Measurements from ENCODE around the gene MMP17. TPM values are rescaled to one million over a fixed set of nuclear protein-coding genes. Genes with fewer than 3 reads are reported as not detected.
A peak's percentile ranks its signal among the peaks of the same experiment; 100 is the strongest.
"Not testable (repeated sequence)": the region's sequence is repeated elsewhere in the genome, so short reads cannot be mapped to it uniquely, and the experiment has no call there.

Gene MMP17
- total and polyA plus RNA-seq, 9 donors, result 3.3 to 11.0 (median 5.7) TPM

DNA sequence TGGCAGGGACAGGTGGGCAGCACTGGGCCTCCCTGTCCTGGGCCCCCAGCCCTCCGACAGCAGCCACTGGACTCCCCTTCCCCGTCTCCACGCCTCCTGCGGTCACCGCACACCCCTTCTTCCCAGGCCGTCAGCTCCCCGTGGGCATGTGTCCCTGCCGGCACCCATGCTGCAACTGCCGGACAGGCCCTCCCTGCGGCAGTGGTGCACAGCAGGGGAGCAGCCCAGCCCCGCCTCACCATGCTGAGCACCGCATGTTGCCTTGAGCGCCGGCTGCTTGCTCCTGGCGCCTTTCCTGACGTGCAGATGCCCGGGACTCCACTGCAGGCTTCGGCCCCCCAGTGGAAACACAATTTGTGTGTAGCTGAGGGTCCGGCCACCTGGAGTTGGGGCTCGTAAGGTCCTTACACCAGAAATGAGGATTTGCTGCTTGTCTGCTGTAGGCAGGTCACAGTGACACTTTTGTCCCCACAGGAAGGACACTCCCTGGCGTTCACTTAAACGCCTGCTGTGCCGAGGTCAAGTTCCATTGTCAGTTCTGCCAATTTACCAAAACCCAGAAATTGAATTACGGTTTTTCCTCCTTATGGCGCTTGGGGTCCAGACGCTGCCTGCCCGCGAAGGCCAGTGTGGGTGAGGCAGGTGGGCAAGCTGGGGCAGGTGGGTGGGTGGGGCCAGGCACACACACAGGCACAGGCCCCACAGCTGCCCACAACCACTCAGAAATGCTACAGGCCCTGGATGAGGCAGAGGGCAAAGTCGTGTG, 28.2 kb upstream of the MMP17 start:
- Histone ChIP-seq H3K36me3 (ENCODE audit: control insufficient read depth, insufficient read depth, low read length) (peaks cover 61% of the 10 kb centered on the region), H3K27me3 (ENCODE audit: control insufficient read depth, insufficient read depth, low read length) (no peaks in the 10 kb centered on the region), H3K4me1 (ENCODE audit: control insufficient read depth, insufficient read depth, low read length) (no peaks in the 10 kb centered on the region), H3K9me3 (replicated peaks; ENCODE audit: control insufficient read depth, low read depth, low read length) (no peaks in the 10 kb centered on the region), H3K27ac (ENCODE audit: low read length) (no peak overlapping the region), H3K4me3 (ENCODE audit: low read length) (no peak overlapping the region)
- no peak for DNase-seq
- 85% methylated on average over 18 of the region's 29 CpGs for WGBS (ENCODE audit: insufficient coverage)

- no peak overlapping the region for H3K27ac ChIP-seq (ENCODE audit: low read length)
- H3K36me3 ChIP-seq (ENCODE audit: control insufficient read depth, insufficient read depth, low read length), result peaks cover 56% of the 10 kb centered on the region
- WGBS (ENCODE audit: insufficient coverage), result 80% methylated on average over 15 of the region's 20 CpGs
- no peaks in the 10 kb centered on the region for H3K9me3 ChIP-seq (replicated peaks; ENCODE audit: control insufficient read depth, low read depth, low read length)
- no peaks in the 10 kb centered on the region for H3K4me1 ChIP-seq (ENCODE audit: control insufficient read depth, insufficient read depth, low read length)
- no peak overlapping the region for H3K4me3 ChIP-seq (ENCODE audit: low read length)
- DNase-seq, result no peak
- H3K27me3 ChIP-seq (ENCODE audit: control insufficient read depth, insufficient read depth, low read length), result no peaks in the 10 kb centered on the region
Observed at GRCh38 chr12:131800594-131801135, 27.5 kb upstream of the MMP17 start.

DNA sequence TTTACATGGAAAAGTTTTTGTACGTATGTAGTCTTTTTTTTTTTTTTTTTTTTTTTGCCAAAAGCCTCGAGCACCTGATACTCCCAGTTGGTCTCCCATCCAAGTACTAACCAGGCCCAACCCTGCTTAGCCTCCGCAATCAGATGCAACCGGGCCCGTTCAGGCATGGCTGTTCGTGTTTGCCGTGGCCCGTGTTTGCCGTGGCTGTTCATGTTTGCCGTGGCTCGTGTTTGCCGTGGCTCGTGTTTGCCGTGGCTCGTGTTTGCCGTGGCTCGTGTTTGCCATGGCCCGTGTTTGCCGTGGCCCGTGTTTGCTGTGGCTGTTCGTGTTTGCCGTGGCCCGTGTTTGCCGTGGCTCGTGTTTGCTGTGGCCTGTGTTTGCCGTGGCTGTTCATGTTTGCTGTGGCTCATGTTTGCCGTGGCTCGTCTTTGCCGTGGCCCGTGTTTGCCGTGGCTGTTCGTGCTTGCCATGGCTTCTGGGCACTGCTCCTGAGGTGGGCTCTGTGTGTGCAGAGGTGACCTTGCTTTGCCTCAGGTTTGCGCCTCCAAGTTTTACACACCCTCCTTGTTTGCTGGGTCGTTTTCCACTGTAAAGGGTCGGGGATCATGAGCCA, 26.8 kb upstream of the MMP17 start:
- no peaks in the 10 kb centered on the region for H3K4me1 ChIP-seq (ENCODE audit: control insufficient read depth, insufficient read depth, low read length)
- H3K27ac ChIP-seq (ENCODE audit: low read length), result no peak overlapping the region
- no peaks in the 10 kb centered on the region for H3K27me3 ChIP-seq (ENCODE audit: control insufficient read depth, insufficient read depth, low read length)
- H3K4me3 ChIP-seq (ENCODE audit: low read length), result no peak overlapping the region
- no peak for DNase-seq
- 67% methylated on average over 17 of the region's 35 CpGs for WGBS (ENCODE audit: insufficient coverage)
- H3K9me3 ChIP-seq (replicated peaks; ENCODE audit: control insufficient read depth, low read depth, low read length), result no peaks in the 10 kb centered on the region
- peaks cover 52% of the 10 kb centered on the region for H3K36me3 ChIP-seq (ENCODE audit: control insufficient read depth, insufficient read depth, low read length)

GRCh38 chr12:131803961-131804521, 24.2 kb upstream of the MMP17 start:
- H3K9me3 ChIP-seq (replicated peaks; ENCODE audit: control insufficient read depth, low read depth, low read length), result no peaks in the 10 kb centered on the region
- WGBS (ENCODE audit: insufficient coverage), result 27% methylated on average over 10 of the region's 11 CpGs
- peaks cover 30% of the 10 kb centered on the region for H3K36me3 ChIP-seq (ENCODE audit: control insufficient read depth, insufficient read depth, low read length)
- H3K4me3 ChIP-seq (ENCODE audit: low read length), result no peak overlapping the region
- H3K27me3 ChIP-seq (ENCODE audit: control insufficient read depth, insufficient read depth, low read length), result no peaks in the 10 kb centered on the region
- no peaks in the 10 kb centered on the region for H3K4me1 ChIP-seq (ENCODE audit: control insufficient read depth, insufficient read depth, low read length)
- DNase-seq, result peak; percentile 29
- no peak overlapping the region for H3K27ac ChIP-seq (ENCODE audit: low read length)

- peaks cover 16% of the 10 kb centered on the region for H3K36me3 ChIP-seq (ENCODE audit: control insufficient read depth, insufficient read depth, low read length)
- WGBS (ENCODE audit: insufficient coverage), result 54% methylated on average over 2 of the region's 5 CpGs
- no peaks in the 10 kb centered on the region for H3K4me1 ChIP-seq (ENCODE audit: control insufficient read depth, insufficient read depth, low read length)
- no peak for DNase-seq
- no peak overlapping the region for H3K27ac ChIP-seq (ENCODE audit: low read length)
- no peak overlapping the region for H3K4me3 ChIP-seq (ENCODE audit: low read length)
- H3K27me3 ChIP-seq (ENCODE audit: control insufficient read depth, insufficient read depth, low read length), result no peaks in the 10 kb centered on the region
- no peaks in the 10 kb centered on the region for H3K9me3 ChIP-seq (replicated peaks; ENCODE audit: control insufficient read depth, low read depth, low read length)
Observed at GRCh38 chr12:131805421-131805820, 22.8 kb upstream of the MMP17 start.

- 79% methylated on average over 4 of the region's 7 CpGs for WGBS (ENCODE audit: insufficient coverage)
- DNase-seq, result no peak
- Histone ChIP-seq H3K27ac (ENCODE audit: low read length) (no peak overlapping the region), H3K27me3 (ENCODE audit: control insufficient read depth, insufficient read depth, low read length) (no peaks in the 10 kb centered on the region), H3K4me1 (ENCODE audit: control insufficient read depth, insufficient read depth, low read length) (no peaks in the 10 kb centered on the region), H3K36me3 (ENCODE audit: control insufficient read depth, insufficient read depth, low read length) (peaks cover 13% of the 10 kb centered on the region), H3K4me3 (ENCODE audit: low read length) (no peak overlapping the region), H3K9me3 (replicated peaks; ENCODE audit: control insufficient read depth, low read depth, low read length) (no peaks in the 10 kb centered on the region)
Observed at GRCh38 chr12:131806674-131807073, 21.5 kb upstream of the MMP17 start.

DNA sequence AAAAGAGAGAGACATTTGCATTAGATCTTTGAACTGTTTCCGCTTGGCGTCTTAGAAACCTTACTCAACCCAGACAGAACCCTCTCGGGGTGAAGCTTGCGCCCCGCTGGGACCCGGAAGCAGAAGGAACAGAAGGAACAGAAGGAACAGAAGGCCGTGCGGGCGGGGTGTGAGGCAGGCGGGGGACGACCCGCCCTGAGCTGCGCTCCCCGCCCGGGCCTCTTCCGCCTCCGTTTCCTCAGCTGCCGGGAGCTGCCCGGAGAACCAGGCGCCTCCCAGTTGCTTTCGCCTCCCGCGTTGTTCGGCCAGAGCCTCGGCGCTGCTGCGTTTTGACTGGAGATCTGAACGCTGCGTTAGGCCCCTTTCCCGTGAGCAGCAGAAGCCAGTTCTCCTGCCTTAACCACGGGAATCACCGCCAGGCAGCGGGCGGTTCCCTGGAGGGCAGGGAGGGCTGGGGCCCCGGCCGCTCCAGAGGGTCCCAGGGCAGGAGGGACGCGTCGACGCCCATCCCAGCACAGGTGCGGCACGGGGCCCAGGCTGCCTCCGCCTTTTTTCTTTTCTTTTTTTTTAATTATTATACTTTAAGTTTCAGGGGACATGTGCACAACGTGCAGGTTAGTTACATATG, 19.3 kb upstream of the MMP17 start:
- no peak for DNase-seq
- H3K9me3 ChIP-seq (replicated peaks; ENCODE audit: control insufficient read depth, low read depth, low read length), result peaks cover 3% of the 10 kb centered on the region
- H3K4me3 ChIP-seq (ENCODE audit: low read length), result no peak overlapping the region
- H3K4me1 ChIP-seq (ENCODE audit: control insufficient read depth, insufficient read depth, low read length), result no peaks in the 10 kb centered on the region
- no peaks in the 10 kb centered on the region for H3K36me3 ChIP-seq (ENCODE audit: control insufficient read depth, insufficient read depth, low read length)
- 60% methylated on average over 36 of the region's 44 CpGs for WGBS (ENCODE audit: insufficient coverage)
- no peaks in the 10 kb centered on the region for H3K27me3 ChIP-seq (ENCODE audit: control insufficient read depth, insufficient read depth, low read length)
- no peak overlapping the region for H3K27ac ChIP-seq (ENCODE audit: low read length)

- not testable (repeated sequence) for H3K27me3 ChIP-seq (ENCODE audit: control insufficient read depth, insufficient read depth, low read length); DNase-seq; H3K27ac ChIP-seq (ENCODE audit: low read length); H3K4me3 ChIP-seq (ENCODE audit: low read length); H3K4me1 ChIP-seq (ENCODE audit: control insufficient read depth, insufficient read depth, low read length); H3K9me3 ChIP-seq (replicated peaks; ENCODE audit: control insufficient read depth, low read depth, low read length); H3K36me3 ChIP-seq (ENCODE audit: control insufficient read depth, insufficient read depth, low read length)
- WGBS (ENCODE audit: insufficient coverage), result no CpG with 5 or more reads among the region's 9 CpGs
Observed at GRCh38 chr12:131809476-131810254, 18.5 kb upstream of the MMP17 start.

DNA sequence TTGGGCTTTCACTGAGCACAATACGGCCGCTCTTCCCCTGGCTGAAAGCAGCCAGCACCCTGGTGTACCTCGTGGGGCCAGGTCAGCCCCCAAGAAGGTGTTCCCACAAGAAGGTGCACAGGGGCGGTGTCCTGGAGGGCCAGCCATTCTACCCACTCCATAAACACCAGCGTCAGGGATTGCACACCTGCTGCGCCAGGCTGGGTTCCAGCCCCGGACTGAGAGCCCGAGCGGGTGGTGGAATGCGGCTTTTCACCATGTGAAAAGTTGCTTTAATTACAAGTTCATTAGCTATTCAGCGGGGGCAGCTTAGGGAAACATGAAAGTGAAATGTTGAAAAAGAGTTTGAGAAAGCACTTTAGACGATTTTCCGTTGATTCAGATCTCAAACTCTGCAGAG, 17.5 kb upstream of the MMP17 start:
- 73% methylated on average over 10 of the region's 13 CpGs for WGBS (ENCODE audit: insufficient coverage)
- Histone ChIP-seq H3K27ac (ENCODE audit: low read length) (no peak overlapping the region), H3K4me3 (ENCODE audit: low read length) (no peak overlapping the region), H3K36me3 (ENCODE audit: control insufficient read depth, insufficient read depth, low read length) (no peaks in the 10 kb centered on the region), H3K9me3 (replicated peaks; ENCODE audit: control insufficient read depth, low read depth, low read length) (peaks cover 3% of the 10 kb centered on the region), H3K4me1 (ENCODE audit: control insufficient read depth, insufficient read depth, low read length) (no peaks in the 10 kb centered on the region), H3K27me3 (ENCODE audit: control insufficient read depth, insufficient read depth, low read length) (no peaks in the 10 kb centered on the region)
- no peak for DNase-seq

Measured in muscle of leg (tissue), 11 donors.